DMS114 treated with DMSO at 0.1 percent for 48 hours (cell line): Measurements from ENCODE around the gene ILDR2.

ENCODE experiments used
- DNase-seq: peaks from one replicate; lab custom pipeline; 2025; ENCODE audit not compliant: unreplicated experiment; lab: John Stamatoyannopoulos, UW

ILDR2 gene, protein sequence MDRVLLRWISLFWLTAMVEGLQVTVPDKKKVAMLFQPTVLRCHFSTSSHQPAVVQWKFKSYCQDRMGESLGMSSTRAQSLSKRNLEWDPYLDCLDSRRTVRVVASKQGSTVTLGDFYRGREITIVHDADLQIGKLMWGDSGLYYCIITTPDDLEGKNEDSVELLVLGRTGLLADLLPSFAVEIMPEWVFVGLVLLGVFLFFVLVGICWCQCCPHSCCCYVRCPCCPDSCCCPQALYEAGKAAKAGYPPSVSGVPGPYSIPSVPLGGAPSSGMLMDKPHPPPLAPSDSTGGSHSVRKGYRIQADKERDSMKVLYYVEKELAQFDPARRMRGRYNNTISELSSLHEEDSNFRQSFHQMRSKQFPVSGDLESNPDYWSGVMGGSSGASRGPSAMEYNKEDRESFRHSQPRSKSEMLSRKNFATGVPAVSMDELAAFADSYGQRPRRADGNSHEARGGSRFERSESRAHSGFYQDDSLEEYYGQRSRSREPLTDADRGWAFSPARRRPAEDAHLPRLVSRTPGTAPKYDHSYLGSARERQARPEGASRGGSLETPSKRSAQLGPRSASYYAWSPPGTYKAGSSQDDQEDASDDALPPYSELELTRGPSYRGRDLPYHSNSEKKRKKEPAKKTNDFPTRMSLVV

DNA sequence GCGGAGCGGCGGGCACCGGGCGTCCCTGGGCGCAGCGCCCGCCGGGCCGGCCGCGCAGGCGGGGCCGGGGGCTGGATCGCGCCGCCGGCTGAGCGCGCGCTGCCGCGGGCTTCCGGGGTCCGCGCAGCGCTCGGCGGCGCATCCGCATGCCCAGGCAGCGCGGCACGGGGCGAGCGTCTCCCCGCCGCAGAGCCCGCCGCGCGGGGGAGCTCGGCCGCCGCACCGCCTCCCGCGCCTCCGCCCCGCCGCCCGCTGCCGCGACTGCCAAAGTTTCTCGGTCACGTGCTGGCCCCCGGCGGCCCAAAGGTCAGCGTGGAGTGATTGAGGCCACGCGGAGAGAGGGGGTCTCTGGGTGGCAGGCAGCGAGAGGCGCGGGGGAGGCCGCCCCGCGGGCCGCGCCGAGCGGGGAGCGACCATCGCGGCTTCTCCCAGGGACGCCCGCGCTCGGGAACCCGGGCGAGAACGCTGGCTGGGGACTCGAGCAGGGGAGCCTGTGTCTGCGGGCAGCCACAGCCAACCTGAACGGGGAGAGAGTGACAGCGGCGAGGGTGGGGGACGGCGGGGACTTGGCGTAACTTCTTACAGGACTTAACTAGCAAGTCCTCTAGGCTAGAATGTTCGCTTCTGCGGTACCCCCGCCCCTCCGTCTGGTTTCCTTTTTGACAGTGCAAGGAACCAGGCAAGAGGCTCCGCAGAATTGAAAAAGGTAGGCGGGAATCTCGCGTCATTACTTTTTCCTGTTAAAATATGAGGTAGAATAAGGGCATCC lies at the start of gene ILDR2:
ILDR2 (minus strand) TSS at position 180 of the 769 bp plus-strand sequence. CDS start 272 bp downstream, outside the sequence.
- DNase-seq, result peak; percentile 11

DNA sequence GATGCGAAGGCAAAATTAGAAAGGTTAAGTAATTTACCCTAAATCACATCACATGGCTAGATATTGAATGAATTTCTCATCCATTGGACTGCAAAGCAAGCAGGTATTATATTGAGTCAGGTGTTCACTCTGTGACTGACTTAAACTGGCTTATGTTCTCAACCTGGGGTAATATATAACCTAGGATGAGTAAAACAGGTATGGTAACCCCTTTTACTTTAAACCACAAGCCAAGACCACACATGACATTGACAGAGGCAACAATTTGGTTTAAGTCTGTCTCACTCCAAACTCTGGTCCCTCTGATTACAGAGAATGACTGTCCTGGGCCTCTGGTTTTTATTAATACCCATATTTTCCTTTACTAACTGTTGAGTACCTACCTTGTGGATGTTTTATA lies 47.0 kb upstream of the ILDR2 start:
- no peak for DNase-seq

DNA sequence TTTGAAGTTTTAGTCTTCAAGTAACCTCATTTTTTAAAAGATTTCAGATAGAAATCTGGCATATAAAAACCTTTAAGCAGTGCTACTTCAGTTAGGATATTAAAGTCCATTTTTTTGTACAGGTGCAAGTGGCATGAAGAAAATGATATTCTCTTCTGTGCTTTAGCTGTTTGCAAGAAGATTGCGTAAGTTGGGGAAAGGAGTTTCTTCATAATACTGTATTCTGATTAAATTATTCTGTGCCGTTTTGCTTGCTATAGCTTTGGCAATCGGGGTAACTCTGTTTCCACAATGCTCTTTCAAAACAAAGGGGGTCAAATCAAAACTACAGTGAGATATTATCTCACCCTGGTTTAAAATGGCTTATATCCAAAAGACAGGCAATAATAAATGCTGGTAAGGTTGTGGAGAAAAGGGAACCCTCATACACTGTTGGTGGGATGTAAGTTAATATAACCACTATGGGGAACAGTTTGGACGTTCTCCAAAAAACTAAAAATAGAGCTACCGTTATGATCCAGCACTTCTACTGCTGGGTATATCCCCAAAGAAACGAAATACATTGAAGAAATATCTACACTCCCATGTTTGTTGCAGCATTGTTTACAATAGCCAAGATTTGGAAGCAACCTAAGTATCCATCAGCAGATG lies 40.9 kb upstream of the ILDR2 start:
- DNase-seq, result no peak

DNA sequence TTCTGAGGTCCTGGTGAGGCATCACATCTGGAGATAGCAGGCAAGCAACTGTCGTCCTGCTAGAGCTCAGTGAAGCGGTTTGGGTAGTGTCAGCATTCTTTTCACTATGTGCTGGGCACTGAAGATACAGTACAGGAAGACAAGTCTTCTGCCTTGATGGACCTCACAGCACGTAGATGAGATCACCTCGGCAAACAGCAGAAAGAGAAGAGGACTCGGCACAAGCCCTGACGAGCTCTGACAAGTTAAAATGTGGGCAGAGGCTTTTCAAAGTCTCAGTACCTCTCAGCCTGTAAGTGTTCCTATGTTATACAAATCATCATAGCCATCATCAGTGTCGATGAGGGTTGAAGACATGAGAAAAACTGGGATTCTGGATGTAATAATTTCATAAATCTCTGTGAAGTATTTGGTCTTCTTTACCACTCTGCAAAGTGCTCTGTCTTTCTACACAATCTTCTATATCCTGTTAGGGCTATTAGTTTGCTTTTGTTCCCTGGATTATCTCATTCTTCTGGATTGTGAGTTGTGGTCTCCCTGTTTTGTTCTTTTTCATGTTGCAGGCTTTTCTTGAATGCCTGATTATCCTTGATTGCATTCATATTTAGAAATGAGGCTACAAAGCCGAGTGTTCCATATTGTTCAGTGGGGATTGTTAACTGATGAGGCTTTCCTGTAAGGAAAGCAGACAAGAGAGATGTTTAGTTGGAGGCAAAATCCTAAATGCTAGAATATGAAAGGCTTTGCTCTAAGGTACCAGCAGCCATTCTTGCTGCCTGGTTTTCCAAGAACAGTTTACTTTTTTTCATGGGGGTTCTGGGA lies 38.0 kb upstream of the ILDR2 start:
- no peak for DNase-seq

DNA sequence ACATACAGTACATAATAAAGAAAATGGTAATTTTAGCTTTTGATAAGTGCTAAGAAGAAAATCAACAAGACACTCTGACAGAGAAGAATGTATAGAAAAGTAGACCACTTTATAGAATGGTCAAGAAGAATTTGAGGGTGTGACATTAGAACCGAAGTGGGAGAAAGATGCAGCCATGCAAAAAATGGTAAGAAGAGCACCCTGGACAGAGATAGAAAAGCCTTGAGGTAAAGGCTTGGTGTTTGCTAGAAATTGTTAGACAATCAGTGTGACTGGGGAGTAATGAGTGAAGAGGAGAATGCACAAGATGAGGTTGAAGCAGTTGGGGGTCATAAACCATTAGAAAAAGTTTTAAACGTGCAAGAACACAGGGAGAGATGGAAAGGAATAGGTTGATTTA lies 37.2 kb upstream of the ILDR2 start:
- DNase-seq, result no peak

DNA sequence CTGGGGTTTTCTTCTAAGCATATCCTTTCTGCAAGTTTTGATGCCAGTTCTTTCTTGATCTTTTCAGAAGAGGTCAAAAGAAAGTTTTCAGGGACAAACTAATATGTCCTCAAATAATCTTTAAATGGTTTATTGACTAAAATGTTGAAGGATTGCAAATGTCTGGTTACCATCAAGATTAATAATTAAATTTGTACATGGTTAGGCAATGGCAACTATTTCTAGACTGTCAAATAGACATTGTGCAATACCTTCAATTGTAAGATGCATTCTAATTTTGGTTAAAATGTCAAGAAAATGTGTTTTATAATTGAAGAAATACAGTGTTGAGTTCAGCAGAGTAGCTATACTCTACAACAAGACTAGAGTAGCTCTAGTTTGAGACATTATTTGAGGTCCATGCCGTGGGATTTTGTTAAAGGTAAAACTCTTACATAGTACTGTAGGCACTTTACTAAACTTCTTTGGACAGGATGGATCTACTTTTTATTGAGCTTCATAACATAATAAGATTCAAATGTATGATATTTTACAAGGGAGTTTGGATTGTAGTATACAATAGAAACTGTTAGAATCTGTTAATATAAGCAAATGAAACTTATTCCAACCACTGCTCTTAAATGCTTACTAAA lies 36.3 kb upstream of the ILDR2 start:
- DNase-seq, result no peak

DNA sequence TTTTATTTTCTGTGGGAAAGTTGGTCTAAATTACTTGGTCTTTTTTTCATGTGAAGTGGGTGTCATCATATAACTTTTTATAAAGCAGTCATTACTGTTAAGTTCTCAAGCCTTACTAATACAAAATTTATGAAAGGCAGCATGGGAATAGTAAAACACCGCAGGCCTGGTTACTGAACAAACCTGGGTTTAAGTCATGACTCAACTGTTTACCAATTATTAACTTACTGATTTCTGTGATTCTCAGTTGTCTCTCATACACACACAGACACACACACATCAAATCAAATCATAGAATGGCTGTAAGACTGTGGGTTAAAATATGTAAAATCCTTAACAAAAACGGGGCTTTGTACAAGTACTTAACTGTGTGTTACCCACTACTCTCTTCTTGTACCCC lies 28.4 kb upstream of the ILDR2 start:
- no peak for DNase-seq

DNA sequence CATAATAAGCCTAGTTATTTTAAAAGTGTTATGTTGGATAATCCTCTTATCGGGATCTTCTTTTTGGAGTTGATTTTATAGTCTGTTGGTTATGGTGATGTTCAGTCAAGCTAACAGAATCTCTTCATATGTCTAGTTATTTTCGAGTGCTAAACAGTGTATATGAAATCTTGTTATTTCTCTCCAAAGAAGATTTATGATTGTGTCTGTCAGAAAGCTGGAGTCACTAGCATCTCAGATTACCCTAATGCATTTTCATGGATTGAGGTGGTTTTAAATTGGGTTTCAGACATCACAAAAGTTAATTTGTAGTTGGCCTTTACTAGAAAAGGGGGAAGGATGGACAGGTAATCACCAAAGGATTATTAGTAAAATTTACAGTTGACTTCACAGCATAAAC lies 27.0 kb upstream of the ILDR2 start:
- no peak for DNase-seq

DNA sequence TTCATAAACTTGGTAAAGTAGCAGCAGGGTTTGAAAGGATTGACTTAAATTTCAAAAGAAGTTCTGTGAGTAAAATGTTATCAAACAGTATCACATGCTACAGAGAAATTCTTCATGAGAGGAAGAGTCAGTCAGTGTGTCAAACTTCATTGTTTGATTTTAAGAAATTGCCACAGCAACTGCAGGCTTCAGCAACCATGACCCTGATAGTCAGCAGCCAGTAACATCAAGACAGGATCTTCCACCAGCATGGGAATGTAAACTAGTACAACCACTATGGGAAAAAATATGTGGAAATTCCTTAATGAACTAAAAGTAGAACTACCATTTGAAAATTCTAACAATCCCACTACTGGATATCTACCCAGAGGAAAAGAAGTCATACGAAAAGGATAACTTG lies 25.2 kb upstream of the ILDR2 start:
- DNase-seq, result no peak

DNA sequence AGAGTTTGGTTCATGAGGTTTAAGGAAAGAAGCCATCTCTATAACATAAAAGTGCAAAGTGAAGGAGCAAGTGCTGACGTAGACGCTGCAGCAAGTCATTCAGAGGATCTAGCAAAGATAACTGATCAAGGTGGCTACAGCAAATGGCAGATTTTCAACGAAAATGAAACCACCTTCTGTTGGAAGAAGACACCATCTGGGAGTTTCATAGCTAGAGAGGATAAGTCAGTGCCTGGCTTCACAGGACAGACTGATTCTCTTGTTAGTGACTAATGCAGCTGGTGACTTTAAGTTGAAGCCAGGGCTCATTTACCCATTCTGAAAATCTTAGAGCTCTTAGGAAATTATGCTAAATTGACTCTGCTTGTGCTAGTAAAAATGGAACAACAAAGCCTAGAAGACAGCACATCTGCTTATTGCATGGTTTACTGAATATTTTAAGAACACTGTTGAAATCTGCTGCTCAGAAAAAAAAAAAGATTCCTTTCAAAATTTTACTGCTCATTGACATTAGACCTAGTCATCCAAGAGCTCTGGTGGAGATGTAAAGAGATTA lies 24.2 kb upstream of the ILDR2 start:
- no peak for DNase-seq

DNA sequence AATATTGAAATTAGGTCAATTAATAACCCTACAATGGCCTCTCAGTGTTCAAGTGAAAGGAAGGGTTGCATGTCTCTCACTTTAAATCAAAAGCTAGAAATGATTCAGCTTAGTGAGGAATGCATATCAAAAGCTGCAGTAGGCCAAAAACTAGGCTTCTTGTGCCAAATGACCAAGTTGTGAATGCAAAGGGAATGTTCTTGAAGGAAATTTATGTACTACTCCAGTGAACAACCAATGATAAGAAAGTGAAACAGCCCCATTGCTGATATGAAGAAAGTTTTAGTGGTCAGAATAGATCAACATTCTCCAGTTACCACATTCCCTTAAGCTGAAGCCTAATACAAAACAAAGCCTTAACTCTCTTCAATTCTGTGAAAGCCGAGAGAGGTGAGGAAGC lies 23.7 kb upstream of the ILDR2 start:
- DNase-seq, result no peak

DNA sequence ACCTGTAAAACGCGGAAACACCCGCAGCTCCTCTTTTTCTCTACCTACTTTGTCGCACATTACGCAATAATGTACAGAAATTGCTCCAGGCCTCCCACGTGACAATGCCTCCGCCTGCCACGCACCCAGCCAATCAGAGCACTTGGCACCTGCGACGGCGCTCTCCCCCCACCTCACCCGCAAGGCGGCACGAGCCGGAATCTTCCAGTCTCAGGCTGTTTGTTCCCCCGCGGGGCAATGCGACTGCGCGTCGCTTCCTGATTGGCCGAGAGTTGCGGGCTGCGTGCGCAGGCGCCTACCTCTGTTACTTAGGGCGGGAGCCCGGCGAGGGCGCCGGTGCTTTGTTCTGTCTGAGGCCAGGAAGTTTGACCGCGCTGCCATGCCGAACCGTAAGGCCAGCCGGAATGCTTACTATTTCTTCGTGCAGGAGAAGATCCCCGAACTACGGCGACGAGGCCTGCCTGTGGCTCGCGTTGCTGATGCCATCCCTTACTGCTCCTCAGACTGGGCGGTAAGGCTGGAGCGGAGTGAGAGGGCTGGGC lies 13.7 kb upstream of the ILDR2 start, which contains the start of gene MAEL:
MAEL (plus strand) TSS at position 307 of the 542 bp plus-strand sequence; CDS start at position 380, 73 bp downstream.
- no peak for DNase-seq

DNA sequence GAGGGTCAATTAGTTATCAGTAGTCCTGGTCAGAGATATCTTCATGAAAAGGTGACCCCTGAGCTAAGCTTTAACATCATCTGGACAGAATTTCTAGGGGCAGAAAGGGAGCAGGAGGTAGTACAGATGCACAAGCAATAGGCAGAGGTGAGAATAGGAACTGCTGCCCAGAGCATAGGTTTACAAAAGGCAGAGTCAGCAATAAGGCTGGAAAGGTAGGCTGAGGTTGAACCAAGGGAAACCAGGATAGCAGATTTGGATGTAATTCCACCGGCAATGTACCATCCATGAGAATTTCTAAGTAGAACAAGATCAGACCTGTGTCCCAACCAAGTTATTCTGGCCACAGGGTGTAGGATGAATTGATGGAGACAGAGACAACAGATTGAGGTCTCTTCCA lies 6.2 kb upstream of the ILDR2 start:
- no peak for DNase-seq

DNA sequence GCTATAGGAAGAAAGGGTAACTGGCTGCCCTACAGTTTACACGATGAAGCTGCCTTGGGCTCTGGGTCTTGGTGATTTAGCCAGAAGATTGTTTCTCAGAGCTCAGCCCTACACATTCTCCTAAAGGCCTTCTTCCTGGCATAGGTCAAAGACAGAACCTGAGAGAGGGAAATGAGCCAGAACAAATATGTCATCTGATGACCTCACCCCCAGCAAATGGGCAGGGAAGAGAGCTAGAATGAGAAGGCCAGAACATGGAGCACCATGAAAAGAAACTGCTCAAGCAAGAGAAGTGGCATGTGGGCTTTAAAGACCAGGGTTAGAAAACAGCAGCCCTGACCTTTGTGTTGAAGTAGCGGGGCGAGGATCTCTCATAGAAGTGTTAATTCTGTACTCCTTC lies 5.5 kb upstream of the ILDR2 start:
- no peak for DNase-seq

DNA sequence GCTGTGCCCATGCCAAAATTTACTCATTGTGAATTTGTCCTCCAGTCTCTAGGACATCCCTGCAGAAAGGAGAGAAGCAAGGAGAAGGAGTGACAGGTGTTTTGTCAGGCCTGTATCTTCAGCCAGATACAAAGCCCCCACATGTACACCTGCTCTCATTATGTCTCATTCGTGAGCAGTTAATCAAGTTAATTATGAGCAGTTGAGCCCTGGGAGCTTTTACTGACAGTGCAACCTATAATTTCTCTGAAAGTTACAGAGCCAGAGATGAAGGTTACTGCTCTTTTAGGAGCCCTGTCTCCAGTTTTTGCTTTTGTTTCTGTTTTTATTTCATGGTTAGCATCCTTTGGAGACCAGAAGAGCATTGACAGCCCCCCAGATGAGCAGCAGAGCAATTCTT lies 5.0 kb upstream of the ILDR2 start:
- DNase-seq, result no peak

DNA sequence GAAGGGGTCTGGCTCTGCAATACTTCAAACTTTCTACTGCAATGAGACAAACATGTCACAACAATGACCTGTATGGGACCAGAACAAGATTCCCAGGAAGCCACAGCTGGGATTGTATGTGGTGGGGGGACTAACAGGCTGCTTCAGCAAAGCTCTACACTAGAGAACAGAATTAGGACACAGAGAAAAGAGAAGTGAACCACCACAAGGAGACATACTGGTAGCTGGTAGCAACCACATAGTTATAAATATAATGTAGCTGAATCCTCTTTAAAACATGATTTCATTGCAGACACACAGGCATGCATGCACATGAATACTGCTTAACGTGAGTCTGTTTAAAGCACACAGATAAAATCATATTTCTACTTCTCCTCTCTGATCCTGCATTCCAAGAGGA lies 3.5 kb upstream of the ILDR2 start:
- DNase-seq, result no peak

DNA sequence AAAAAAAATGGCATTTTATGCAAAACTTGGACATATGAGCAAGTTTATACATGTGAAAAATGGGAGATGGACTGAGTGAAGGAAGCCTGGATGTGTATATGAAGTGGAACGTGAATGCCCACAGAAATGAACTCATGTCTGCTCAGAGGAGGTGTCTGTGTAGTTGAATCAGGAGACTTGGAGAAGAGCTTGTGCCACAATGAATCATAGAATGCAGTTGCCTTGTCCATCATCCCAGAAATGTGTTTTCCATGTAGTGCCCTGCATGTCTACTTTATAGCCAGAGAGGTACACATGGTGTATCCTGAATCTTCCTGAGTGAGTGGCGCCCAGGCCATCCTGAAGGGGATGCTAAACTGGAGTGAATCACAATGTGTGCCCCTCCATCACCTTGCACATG lies 2.6 kb upstream of the ILDR2 start:
- no peak for DNase-seq

DNA sequence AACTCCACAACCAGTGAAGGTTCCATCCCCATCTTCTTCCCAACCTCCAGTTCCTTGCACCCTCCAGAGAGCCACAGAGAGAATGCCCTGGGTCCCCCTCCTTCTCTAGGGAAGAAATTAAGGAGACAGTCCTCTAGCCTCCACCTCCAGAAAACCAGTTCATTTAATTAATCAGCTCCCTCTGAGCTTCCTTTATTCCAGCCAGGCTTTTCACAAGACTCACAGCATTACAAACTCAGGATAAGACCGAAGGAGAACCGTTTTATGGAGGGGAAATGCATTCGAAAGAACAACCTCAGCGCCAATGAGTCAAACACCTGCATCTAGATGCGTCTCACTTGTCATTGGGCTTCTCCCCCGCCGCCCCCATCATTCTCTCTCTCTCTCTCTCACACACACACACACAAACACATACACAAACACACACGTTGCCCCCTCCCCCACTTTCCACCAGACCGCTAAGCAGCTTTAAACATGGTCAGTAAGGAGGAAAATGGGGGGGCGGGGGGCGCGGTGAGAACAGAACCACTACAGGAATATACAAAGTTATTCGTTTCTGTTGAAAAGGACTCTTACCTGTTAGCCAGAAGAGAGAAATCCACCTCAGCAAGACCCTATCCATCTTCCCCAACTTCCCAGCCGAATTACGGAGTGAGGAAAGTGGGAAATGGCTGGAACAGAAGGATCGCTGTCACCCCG lies 544 bp downstream of the ILDR2 start:
- no peak for DNase-seq

DNA sequence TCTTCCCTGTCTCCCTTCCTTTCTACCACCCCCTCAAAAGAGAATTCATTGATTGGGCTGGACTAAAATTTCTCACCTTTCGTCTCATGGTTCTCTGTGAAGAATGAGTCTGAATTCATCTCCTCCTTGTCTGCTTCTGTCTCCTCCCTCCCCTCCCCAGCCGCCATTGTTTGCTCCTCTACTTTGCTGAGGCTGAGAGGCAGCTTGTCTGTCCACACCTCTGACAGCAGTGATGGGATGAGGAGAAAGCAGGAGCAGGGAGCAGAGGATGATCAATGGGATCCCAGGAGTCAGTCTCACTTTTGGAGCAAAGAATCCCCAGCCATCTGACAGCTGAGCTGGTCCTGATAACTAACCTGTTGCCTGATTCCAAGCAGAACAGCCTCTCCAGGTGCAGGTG lies 2.5 kb downstream of the ILDR2 start:
- no peak for DNase-seq
